ENCODE data around the gene HAVCR2. TPM values are rescaled to one million over a fixed set of nuclear protein-coding genes. Genes with fewer than 3 reads are reported as not detected.

Gene HAVCR2
- total RNA-seq, 1 experiment from 2014 or later: 0.22 TPM

DNA sequence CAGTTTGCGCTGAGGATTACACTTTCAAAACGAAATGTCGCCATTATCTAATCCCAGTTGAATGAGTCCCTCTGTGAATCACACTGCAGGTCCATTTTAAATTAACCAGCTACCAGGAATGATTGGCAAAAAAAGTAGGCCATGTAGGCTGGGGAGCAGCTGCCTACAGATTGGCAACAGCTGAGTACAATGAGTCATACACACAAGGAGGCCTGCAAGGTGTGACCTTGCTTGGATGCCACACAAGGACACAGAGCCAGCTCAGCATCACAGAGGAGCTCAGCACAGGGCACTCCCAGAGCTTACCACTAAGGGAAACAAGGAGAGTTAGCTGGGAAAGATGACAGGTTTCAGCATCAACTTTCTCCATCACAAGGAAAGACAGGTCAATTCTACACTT, 62.8 kb downstream of the HAVCR2 start:
- Histone ChIP-seq H3K4me2 (ENCODE audit: low read depth, low read length, poor library complexity, severe bottlenecking) (no peak overlapping the region), H3K27me3 (ENCODE audit: low read length) (peaks cover 3% of the 10 kb centered on the region; the same call in 1 of the 2 replicates), H3K4me3 (ENCODE audit: low read length) (no peak overlapping the region), H3K27ac (ENCODE audit: low read length) (no peak overlapping the region), H3K9me3 (ENCODE audit: low read length) (no peaks in the 10 kb centered on the region), H3K4me1 (ENCODE audit: low read length) (no peaks in the 10 kb centered on the region), H3K79me2 (ENCODE audit: low read length) (no peaks in the 10 kb centered on the region), H3K9ac (ENCODE audit: low read length) (no peak overlapping the region), H4K20me1 (ENCODE audit: insufficient read depth, low read depth, low read length) (no peaks in the 10 kb centered on the region), H3K36me3 (ENCODE audit: insufficient read depth, low read length) (no peaks in the 10 kb centered on the region), H3K9me2 (replicated peaks; ENCODE audit: insufficient read depth, low read length) (no peaks in the 10 kb centered on the region), H2AFZ (ENCODE audit: low read length) (no peak overlapping the region)
- DNase-seq: no peak

- Histone ChIP-seq H3K27ac (ENCODE audit: low read length) (no peak overlapping the region), H4K20me1 (ENCODE audit: insufficient read depth, low read depth, low read length) (no peaks in the 10 kb centered on the region), H3K4me1 (ENCODE audit: low read length) (no peaks in the 10 kb centered on the region), H3K9me3 (ENCODE audit: low read length) (no peaks in the 10 kb centered on the region), H3K4me3 (ENCODE audit: low read length) (no peak overlapping the region), H3K27me3 (ENCODE audit: low read length) (peaks cover 3% of the 10 kb centered on the region; the same call in 1 of the 2 replicates), H3K36me3 (ENCODE audit: insufficient read depth, low read length) (no peaks in the 10 kb centered on the region), H3K9me2 (replicated peaks; ENCODE audit: insufficient read depth, low read length) (no peaks in the 10 kb centered on the region), H2AFZ (ENCODE audit: low read length) (no peak overlapping the region), H3K79me2 (ENCODE audit: low read length) (no peaks in the 10 kb centered on the region), H3K9ac (ENCODE audit: low read length) (no peak overlapping the region), H3K4me2 (ENCODE audit: low read depth, low read length, poor library complexity, severe bottlenecking) (no peak overlapping the region)
- DNase-seq: no peak
Observed at GRCh38 chr5:157045601-157046000, 63.2 kb downstream of the HAVCR2 start.

DNA sequence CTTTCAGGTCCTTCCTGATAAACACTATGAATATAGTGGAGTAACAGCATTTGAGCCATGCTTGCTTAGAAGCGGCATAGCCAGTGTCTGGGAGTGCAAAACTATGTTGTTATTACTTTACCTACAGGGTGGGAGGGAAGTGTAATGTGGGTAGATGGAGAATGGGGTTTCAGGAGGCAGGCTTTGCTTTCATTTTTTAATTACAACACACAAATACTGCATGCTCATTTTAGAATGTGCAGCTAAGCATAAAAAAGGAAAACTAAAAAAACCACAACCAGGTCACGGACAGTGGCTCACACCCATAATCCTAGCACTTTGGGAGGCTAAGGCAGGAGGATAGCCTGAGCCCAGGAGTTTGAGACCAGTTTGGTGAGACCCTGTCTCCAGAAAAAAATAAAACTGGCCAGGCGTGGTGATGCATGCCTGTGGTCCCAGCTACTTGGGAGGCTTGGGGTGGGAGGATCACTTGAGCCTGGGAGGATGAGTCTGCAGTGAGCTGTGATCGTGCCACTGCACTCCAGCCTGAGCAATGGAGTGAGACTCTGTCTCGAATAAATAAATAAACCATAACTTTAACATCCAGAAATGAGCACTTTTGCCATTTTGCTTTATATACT, 70.2 kb downstream of the HAVCR2 start:
- Histone ChIP-seq H3K27me3 (ENCODE audit: low read length) (no peaks in the 10 kb centered on the region), H3K9me3 (ENCODE audit: low read length) (no peaks in the 10 kb centered on the region), H3K27ac (ENCODE audit: low read length) (no peak overlapping the region), H2AFZ (ENCODE audit: low read length) (no peak overlapping the region), H3K4me1 (ENCODE audit: low read length) (no peaks in the 10 kb centered on the region), H4K20me1 (ENCODE audit: insufficient read depth, low read depth, low read length) (no peaks in the 10 kb centered on the region), H3K9ac (ENCODE audit: low read length) (no peak overlapping the region), H3K9me2 (replicated peaks; ENCODE audit: insufficient read depth, low read length) (no peaks in the 10 kb centered on the region), H3K4me2 (ENCODE audit: low read depth, low read length, poor library complexity, severe bottlenecking) (no peak overlapping the region), H3K79me2 (ENCODE audit: low read length) (no peaks in the 10 kb centered on the region), H3K36me3 (ENCODE audit: insufficient read depth, low read length) (no peaks in the 10 kb centered on the region), H3K4me3 (ENCODE audit: low read length) (no peak overlapping the region)
- no peak for DNase-seq

Other genes with a start within 250 kb of the HAVCR2 start
- not detected in 2 replicates for gene TIMD4, start 145.8 kb downstream of the HAVCR2 start, total RNA-seq (2014; rRNA removed; shearing (Covaris generic); ENCODE audit: low replicate concordance)
- not detected in 2 replicates for gene HAVCR1, start 49.9 kb downstream of the HAVCR2 start, total RNA-seq (2014; rRNA removed; shearing (Covaris generic); ENCODE audit: low replicate concordance)
- 10.6 and 12.2 TPM in 2 replicates for gene MED7, start 33.8 kb upstream of the HAVCR2 start, total RNA-seq (2014; rRNA removed; shearing (Covaris generic); ENCODE audit: low replicate concordance)
- not detected in 2 replicates for gene GARIN3, start 57.2 kb upstream of the HAVCR2 start, total RNA-seq (2014; rRNA removed; shearing (Covaris generic); ENCODE audit: low replicate concordance)
- 0.25 and 1.3 TPM in 2 replicates for gene ITK, start 71.8 kb upstream of the HAVCR2 start, total RNA-seq (2014; rRNA removed; shearing (Covaris generic); ENCODE audit: low replicate concordance)
- 355 and 517 TPM in 2 replicates for gene CYFIP2, start 157.1 kb upstream of the HAVCR2 start, total RNA-seq (2014; rRNA removed; shearing (Covaris generic); ENCODE audit: low replicate concordance)